ENCODE results near the gene IGSF9B. TPM values are rescaled to one million over a fixed set of nuclear protein-coding genes. Genes with fewer than 3 reads are reported as not detected.

The IGSF9B gene
- total and polyA plus RNA-seq, 4 donors: 0.72 to 19.5 (median 4.0) TPM

- 94% methylated on average over 13 of the region's 13 CpGs for WGBS, 2 donors
- H3K27me3 ChIP-seq (ENCODE audit: control insufficient read depth in 3 of 3, insufficient read depth in 3 of 3, low read length in 2 of 3): peaks cover 0 to 2% (median 0%) of the 10 kb centered on the region in 3 donors
These were observed 50.0 kb downstream of the IGSF9B start for GRCh38 chr11:133906746-133907145.

GRCh38 chr11:133906241-133906640, 50.5 kb downstream of the IGSF9B start:
- Histone ChIP-seq H3K27me3 (ENCODE audit: control insufficient read depth in 3 of 3, insufficient read depth in 3 of 3, low read length in 2 of 3) (peaks cover 0 to 2% (median 0%) of the 10 kb centered on the region in 3 donors), H3K9ac (ENCODE audit: insufficient read depth in 1 of 2, low read length in 2 of 2) (no peak overlapping the region), H3K36me3 (ENCODE audit: control insufficient read depth in 4 of 4, insufficient read depth in 4 of 4, low read length in 4 of 4) (peaks cover 0 to 2% (median under 1%) of the 10 kb centered on the region in 4 donors), H3K9me3 (ENCODE audit: control insufficient read depth in 4 of 4, insufficient read depth in 3 of 4, low read length in 3 of 4) (peaks cover 0 to 4% (median 0%) of the 10 kb centered on the region in 4 donors), H3K4me3 (no peak overlapping the region), H3K4me1 (ENCODE audit: control insufficient read depth in 5 of 5, insufficient read depth in 5 of 5, low read length in 5 of 5) (no peaks in the 10 kb centered on the region), H3K27ac (ENCODE audit: low read depth in 1 of 2, low read length in 1 of 2) (no peak overlapping the region)
- DNase-seq (peak in 1 of 3 donors; percentile 4), ATAC-seq (ENCODE audit: insufficient read depth, low FRiP score) (no peak)
- no peak for TF ChIP-seq CTCF (IDR thresholded peaks at IDR 0.05; ENCODE audit: control extremely low read depth, extremely low read depth)
- WGBS, 2 donors: 92 to 93% methylated on average over 15 of the region's 15 CpGs

More at GRCh38 chr11:133906746-133907145, 50.0 kb downstream of the IGSF9B start:
- peaks cover 0 to 2% (median under 1%) of the 10 kb centered on the region in 4 donors for H3K36me3 ChIP-seq (ENCODE audit: control insufficient read depth in 4 of 4, insufficient read depth in 4 of 4, low read length in 4 of 4)
- H3K9ac ChIP-seq (ENCODE audit: insufficient read depth in 1 of 2, low read length in 2 of 2): no peak overlapping the region
- H3K9me3 ChIP-seq (ENCODE audit: control insufficient read depth in 4 of 4, insufficient read depth in 3 of 4, low read length in 3 of 4): peaks cover 0 to 3% (median 0%) of the 10 kb centered on the region in 4 donors
- no peak overlapping the region for H3K4me3 ChIP-seq
- H3K27ac ChIP-seq (ENCODE audit: low read depth in 1 of 2, low read length in 1 of 2): no peak overlapping the region
- DNase-seq: peak in 1 of 3 donors; percentile 6
- ATAC-seq (ENCODE audit: insufficient read depth, low FRiP score): no peak
- H3K4me1 ChIP-seq (ENCODE audit: control insufficient read depth in 5 of 5, insufficient read depth in 5 of 5, low read length in 5 of 5): no peaks in the 10 kb centered on the region
- TF ChIP-seq CTCF (IDR thresholded peaks at IDR 0.05; ENCODE audit: control extremely low read depth, extremely low read depth): no peak

GRCh38 chr11:133905677-133906156, 51.1 kb downstream of the IGSF9B start:
- peaks cover 0 to 4% (median 0%) of the 10 kb centered on the region in 4 donors for H3K9me3 ChIP-seq (ENCODE audit: control insufficient read depth in 4 of 4, insufficient read depth in 3 of 4, low read length in 3 of 4)
- no peak overlapping the region for H3K27ac ChIP-seq (ENCODE audit: low read depth in 1 of 2, low read length in 1 of 2)
- no peak overlapping the region for H3K4me3 ChIP-seq
- no peak for ATAC-seq (ENCODE audit: insufficient read depth, low FRiP score)
- H3K9ac ChIP-seq (ENCODE audit: insufficient read depth in 1 of 2, low read length in 2 of 2): no peak overlapping the region
- 87 to 90% methylated on average over 13 of the region's 13 CpGs for WGBS, 2 donors
- H3K27me3 ChIP-seq (ENCODE audit: control insufficient read depth in 3 of 3, insufficient read depth in 3 of 3, low read length in 2 of 3): peaks cover 0 to 2% (median 0%) of the 10 kb centered on the region in 3 donors
- peak in 1 of 3 donors; percentile 7 for DNase-seq
- no peaks in the 10 kb centered on the region for H3K4me1 ChIP-seq (ENCODE audit: control insufficient read depth in 5 of 5, insufficient read depth in 5 of 5, low read length in 5 of 5)
- no peak for TF ChIP-seq CTCF (IDR thresholded peaks at IDR 0.05; ENCODE audit: control extremely low read depth, extremely low read depth)
- H3K36me3 ChIP-seq (ENCODE audit: control insufficient read depth in 4 of 4, insufficient read depth in 4 of 4, low read length in 4 of 4): peaks cover 0 to 2% (median under 1%) of the 10 kb centered on the region in 4 donors
